ENCODE results near the gene KCNK4. TPM values are rescaled to one million over a fixed set of nuclear protein-coding genes. Genes with fewer than 3 reads are reported as not detected.

Gene KCNK4
- total and polyA plus RNA-seq, 2 of the 13 experiments (the other 11 are each of a cell fraction or from before 2014, with no cell fraction given) = not detected

DNA sequence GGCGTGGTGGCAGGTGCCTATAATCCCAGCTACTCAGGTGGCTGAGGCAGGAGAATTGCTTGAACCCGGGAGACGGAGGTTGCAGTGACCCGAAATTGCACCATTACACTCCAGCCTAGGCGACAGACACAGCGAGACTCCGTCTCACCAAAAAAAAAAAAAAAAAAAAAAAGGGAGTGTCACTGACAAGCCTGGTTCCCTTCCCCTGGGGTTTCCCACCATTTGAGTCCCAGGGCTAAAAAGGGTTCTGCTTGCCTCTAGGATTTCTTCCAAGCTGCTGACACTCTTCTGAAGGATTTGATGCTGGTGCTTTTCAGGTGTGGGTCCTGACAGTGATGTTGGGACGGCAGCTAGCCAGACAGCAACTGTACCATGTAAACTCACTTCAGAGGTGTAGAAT lies 47.6 kb downstream of the KCNK4 start:
- H3K27me3 ChIP-seq (ENCODE audit: control insufficient read depth in 1 of 2, insufficient read depth in 2 of 2, low read length in 2 of 2) = peaks cover 5 to 36% of the 10 kb centered on the region in 2 experiments; a peak in 3 of 5 replicates
- H3K4me1 ChIP-seq (ENCODE audit: insufficient read depth, low read length) = peaks cover 31% of the 10 kb centered on the region
- no peaks in the 10 kb centered on the region for H3K79me2 ChIP-seq (ENCODE audit: insufficient read depth, low read length)
- no peak overlapping the region for H3K4me2 ChIP-seq (ENCODE audit: low read depth, low read length)
- CTCF ChIA-PET (ENCODE audit: low intra/inter-chr PET ratio, low total read pairs) = no interaction called here
- in situ Hi-C loops (cut with HindIII; ENCODE audit: extremely low pct_ligation_motif_present, low pct_unique_long_range_greater_than_20kb) = no loop called here
- no peaks in the 10 kb centered on the region for H3K36me3 ChIP-seq (replicated peaks in 1 of 2; ENCODE audit: control insufficient read depth in 1 of 2, insufficient read depth in 2 of 2, low read length in 2 of 2)
- H3K4me3 ChIP-seq (replicated peaks in 1 of 3; ENCODE audit: insufficient read depth in 1 of 3, low read depth in 2 of 3, low read length in 3 of 3) = no peak overlapping the region
- no peak overlapping the region for H2AFZ ChIP-seq (ENCODE audit: low read length)
- TF ChIP-seq, protein P1, sequence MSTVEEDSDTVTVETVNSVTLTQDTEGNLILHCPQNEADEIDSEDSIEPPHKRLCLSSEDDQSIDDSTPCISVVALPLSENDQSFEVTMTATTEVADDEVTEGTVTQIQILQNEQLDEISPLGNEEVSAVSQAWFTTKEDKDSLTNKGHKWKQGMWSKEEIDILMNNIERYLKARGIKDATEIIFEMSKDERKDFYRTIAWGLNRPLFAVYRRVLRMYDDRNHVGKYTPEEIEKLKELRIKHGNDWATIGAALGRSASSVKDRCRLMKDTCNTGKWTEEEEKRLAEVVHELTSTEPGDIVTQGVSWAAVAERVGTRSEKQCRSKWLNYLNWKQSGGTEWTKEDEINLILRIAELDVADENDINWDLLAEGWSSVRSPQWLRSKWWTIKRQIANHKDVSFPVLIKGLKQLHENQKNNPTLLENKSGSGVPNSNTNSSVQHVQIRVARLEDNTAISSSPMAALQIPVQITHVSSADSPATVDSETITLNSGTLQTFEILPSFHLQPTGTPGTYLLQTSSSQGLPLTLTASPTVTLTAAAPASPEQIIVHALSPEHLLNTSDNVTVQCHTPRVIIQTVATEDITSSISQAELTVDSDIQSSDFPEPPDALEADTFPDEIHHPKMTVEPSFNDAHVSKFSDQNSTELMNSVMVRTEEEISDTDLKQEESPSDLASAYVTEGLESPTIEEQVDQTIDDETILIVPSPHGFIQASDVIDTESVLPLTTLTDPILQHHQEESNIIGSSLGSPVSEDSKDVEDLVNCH (CRISPR knock-in tag; IDR thresholded peaks at IDR 0.05) = no peak
- no peak for TF ChIP-seq BRCA1 (CRISPR knock-in tag; IDR thresholded peaks at IDR 0.05)
- TF ChIP-seq ZSCAN22 (CRISPR knock-in tag; IDR thresholded peaks at IDR 0.05) = no peak
- ATAC-seq (no peak), DNase-seq (ENCODE audit: low spot score) (no peak), FAIRE-seq (no peak)
- 41% methylated on average over 8 of the region's 8 CpGs for WGBS (ENCODE audit: low lambda C conversion rate)
- no peak overlapping the region for H3K27ac ChIP-seq (ENCODE audit: extremely low read length, insufficient read depth, low read length)
- no peaks in the 10 kb centered on the region for H3K9me3 ChIP-seq (ENCODE audit: low read length)
- no peak overlapping the region for H3K9ac ChIP-seq (ENCODE audit: insufficient read depth, low read depth, low read length)
- H4K20me1 ChIP-seq (ENCODE audit: insufficient read depth, low read length) = no peaks in the 10 kb centered on the region
- intact Hi-C loops (cut with micrococcal nuclease; ENCODE audit: unreplicated experiment) = no loop called here
- POLR2A ChIA-PET = no interaction called here
- BruUV-seq (replicated peaks) = no TSS peak

- Histone ChIP-seq H3K4me1 (ENCODE audit: insufficient read depth, low read length) (peaks cover 37% of the 10 kb centered on the region), H2AFZ (ENCODE audit: low read length) (no peak overlapping the region), H3K9me3 (ENCODE audit: low read length) (no peaks in the 10 kb centered on the region), H4K20me1 (ENCODE audit: insufficient read depth, low read length) (no peaks in the 10 kb centered on the region), H3K36me3 (replicated peaks in 1 of 2; ENCODE audit: control insufficient read depth in 1 of 2, insufficient read depth in 2 of 2, low read length in 2 of 2) (no peaks in the 10 kb centered on the region), H3K79me2 (ENCODE audit: insufficient read depth, low read length) (no peaks in the 10 kb centered on the region), H3K9ac (ENCODE audit: insufficient read depth, low read depth, low read length) (no peak overlapping the region), H3K4me3 (replicated peaks in 1 of 3; ENCODE audit: insufficient read depth in 1 of 3, low read depth in 2 of 3, low read length in 3 of 3) (no peak overlapping the region), H3K4me2 (ENCODE audit: low read depth, low read length) (no peak overlapping the region), H3K27ac (ENCODE audit: extremely low read length, insufficient read depth, low read length) (no peak overlapping the region), H3K27me3 (ENCODE audit: control insufficient read depth in 1 of 2, insufficient read depth in 2 of 2, low read length in 2 of 2) (peaks cover 5 to 40% of the 10 kb centered on the region in 2 experiments; a peak in 3 of 5 replicates)
- in situ Hi-C loops (cut with HindIII; ENCODE audit: extremely low pct_ligation_motif_present, low pct_unique_long_range_greater_than_20kb) = no loop called here
- FAIRE-seq (no peak), DNase-seq (ENCODE audit: low spot score) (no peak), ATAC-seq (no peak)
- ChIA-PET CTCF (ENCODE audit: low intra/inter-chr PET ratio, low total read pairs) (no interaction called here), POLR2A (no interaction called here)
- intact Hi-C loops (cut with micrococcal nuclease; ENCODE audit: unreplicated experiment) = no loop called here
- 8% methylated on average over 4 of the region's 4 CpGs for WGBS (ENCODE audit: low lambda C conversion rate)
- no TSS peak for BruUV-seq (replicated peaks)
- TF ChIP-seq PHF20 (CRISPR knock-in tag; IDR thresholded peaks at IDR 0.05) (no peak), MAFF (IDR thresholded peaks at IDR 0.05; ENCODE audit: low read depth, low read length) (peak; percentile 33; the same call in 1 of the 2 replicates), MEF2D (CRISPR knock-in tag; IDR thresholded peaks at IDR 0.05) (no peak), ZFP62 (CRISPR knock-in tag; IDR thresholded peaks at IDR 0.05) (no peak)
- TF ChIP-seq, protein P2, sequence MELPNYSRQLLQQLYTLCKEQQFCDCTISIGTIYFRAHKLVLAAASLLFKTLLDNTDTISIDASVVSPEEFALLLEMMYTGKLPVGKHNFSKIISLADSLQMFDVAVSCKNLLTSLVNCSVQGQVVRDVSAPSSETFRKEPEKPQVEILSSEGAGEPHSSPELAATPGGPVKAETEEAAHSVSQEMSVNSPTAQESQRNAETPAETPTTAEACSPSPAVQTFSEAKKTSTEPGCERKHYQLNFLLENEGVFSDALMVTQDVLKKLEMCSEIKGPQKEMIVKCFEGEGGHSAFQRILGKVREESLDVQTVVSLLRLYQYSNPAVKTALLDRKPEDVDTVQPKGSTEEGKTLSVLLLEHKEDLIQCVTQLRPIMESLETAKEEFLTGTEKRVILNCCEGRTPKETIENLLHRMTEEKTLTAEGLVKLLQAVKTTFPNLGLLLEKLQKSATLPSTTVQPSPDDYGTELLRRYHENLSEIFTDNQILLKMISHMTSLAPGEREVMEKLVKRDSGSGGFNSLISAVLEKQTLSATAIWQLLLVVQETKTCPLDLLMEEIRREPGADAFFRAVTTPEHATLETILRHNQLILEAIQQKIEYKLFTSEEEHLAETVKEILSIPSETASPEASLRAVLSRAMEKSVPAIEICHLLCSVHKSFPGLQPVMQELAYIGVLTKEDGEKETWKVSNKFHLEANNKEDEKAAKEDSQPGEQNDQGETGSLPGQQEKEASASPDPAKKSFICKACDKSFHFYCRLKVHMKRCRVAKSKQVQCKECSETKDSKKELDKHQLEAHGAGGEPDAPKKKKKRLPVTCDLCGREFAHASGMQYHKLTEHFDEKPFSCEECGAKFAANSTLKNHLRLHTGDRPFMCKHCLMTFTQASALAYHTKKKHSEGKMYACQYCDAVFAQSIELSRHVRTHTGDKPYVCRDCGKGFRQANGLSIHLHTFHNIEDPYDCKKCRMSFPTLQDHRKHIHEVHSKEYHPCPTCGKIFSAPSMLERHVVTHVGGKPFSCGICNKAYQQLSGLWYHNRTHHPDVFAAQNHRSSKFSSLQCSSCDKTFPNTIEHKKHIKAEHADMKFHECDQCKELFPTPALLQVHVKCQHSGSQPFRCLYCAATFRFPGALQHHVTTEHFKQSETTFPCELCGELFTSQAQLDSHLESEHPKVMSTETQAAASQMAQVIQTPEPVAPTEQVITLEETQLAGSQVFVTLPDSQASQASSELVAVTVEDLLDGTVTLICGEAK (IDR thresholded peaks at IDR 0.05) = no peak
- TF ChIP-seq, protein P2 (CRISPR knock-in tag; IDR thresholded peaks at IDR 0.05) = no peak
Observed at GRCh38 chr11:64339286-64339685, 48.2 kb downstream of the KCNK4 start.

Data from HepG2 (cell line).